WTC11 (cell line): Measurements from ENCODE around the gene TCF3.

Source experiments
- CTCF ChIP-seq: fragments of 200-600 bp; IDR thresholded peaks from 2 replicates; pipeline ENCODE4 v1.8.0; 2022; ENCODE audit warnings: antibody characterized with exemption
- KAT7 ChIP-seq: sonication (generic); formaldehyde crosslinking; IDR thresholded peaks from 2 replicates; pipeline ENCODE4 v1.8.1; 2023; ENCODE audit warnings: missing genetic modification reagents, mild to moderate bottlenecking, borderline replicate concordance
- MAX ChIP-seq: sonication (generic); formaldehyde crosslinking; IDR thresholded peaks from 2 replicates; pipeline ENCODE4 v1.8.0; 2022; ENCODE audit warnings: mild to moderate bottlenecking, missing genetic modification reagents
- NFYB ChIP-seq: sonication (generic); formaldehyde crosslinking; conservative IDR thresholded peaks from 2 replicates; pipeline ENCODE4 v1.8.0; 2022; ENCODE audit warnings: low read depth, missing genetic modification reagents
- PRDM15 ChIP-seq: sonication (generic); formaldehyde crosslinking; IDR thresholded peaks from 2 replicates; pipeline ENCODE4 v1.8.0; 2022; ENCODE audit warnings: missing genetic modification reagents

GRCh38 chr19:1629256-1629808 lies 23.1 kb downstream of the TCF3 start:
- TF ChIP-seq CTCF (no peak), NFYB (CRISPR knock-in tag) (no peak), MAX (CRISPR knock-in tag) (no peak), PRDM15 (CRISPR knock-in tag) (no peak), KAT7 (CRISPR knock-in tag) (no peak)
